GM12801 (cell line): ENCODE measurements around the gene ADRA2B.

Source experiments
- CTCF ChIP-seq: IDR thresholded peaks from one replicate; pipeline ENCODE4 v1.5.1; 2011; ENCODE audit warnings: control low read depth; ENCODE audit not compliant: insufficient read length; ENCODE audit errors: extremely low read depth

Gene ADRA2B

GRCh38 chr2:96129528-96130120 is 13.3 kb upstream of the ADRA2B start:
- TF ChIP-seq CTCF = no peak

GRCh38 chr2:96128456-96128855 is 12.1 kb upstream of the ADRA2B start:
- TF ChIP-seq CTCF = no peak

GRCh38 chr2:96124406-96125265 is 8.3 kb upstream of the ADRA2B start:
- no peak for TF ChIP-seq CTCF

- TF ChIP-seq CTCF = no peak
These were observed 7.6 kb upstream of the ADRA2B start for GRCh38 chr2:96123936-96124335.

GRCh38 chr2:96123290-96123689 is 6.9 kb upstream of the ADRA2B start:
- no peak for TF ChIP-seq CTCF

- TF ChIP-seq CTCF = no peak
These were observed 6.0 kb upstream of the ADRA2B start for GRCh38 chr2:96122391-96122790.

GRCh38 chr2:96121414-96121813 is 5.0 kb upstream of the ADRA2B start:
- TF ChIP-seq CTCF = no peak
